Measurements from ENCODE around the gene LYRM4.

The LYRM4 gene

GRCh38 chr6:5238336-5238735 lies 22.4 kb downstream of the LYRM4 start:
- H3K4me2 ChIP-seq (ENCODE audit: low read length): no peak overlapping the region

GRCh38 chr6:5237805-5238204 lies 22.9 kb downstream of the LYRM4 start:
- Histone ChIP-seq H3K36me3 (ENCODE audit: control insufficient read depth in 1 of 2, insufficient read depth in 2 of 2, low read length in 2 of 2) (no peaks in the 10 kb centered on the region), H3K4me3 (ENCODE audit: low read depth, low read length) (no peak overlapping the region), H3K79me2 (ENCODE audit: control insufficient read depth, insufficient read depth, low read length, poor library complexity) (no peaks in the 10 kb centered on the region), H3K4me2 (ENCODE audit: low read length) (no peak overlapping the region), H2BK120ac (ENCODE audit: insufficient read depth, low read length, poor library complexity) (no peak overlapping the region), H3K18ac (ENCODE audit: low read length) (no peak overlapping the region), H3K79me1 (ENCODE audit: low read length) (no peaks in the 10 kb centered on the region), H3K27ac (ENCODE audit: low read depth, low read length) (no peak overlapping the region), H4K91ac (ENCODE audit: low read depth, low read length) (no peak overlapping the region), H3K27me3 (ENCODE audit: insufficient read depth, low read length) (no peaks in the 10 kb centered on the region), H2BK12ac (ENCODE audit: low read length) (no peak overlapping the region), H2BK5ac (ENCODE audit: low read depth, low read length, poor library complexity) (no peak overlapping the region), H3K9me3 (ENCODE audit: insufficient read depth, low read depth, low read length) (no peaks in the 10 kb centered on the region), H4K8ac (ENCODE audit: low read depth, low read length) (no peak overlapping the region), H3K9ac (ENCODE audit: low read length) (no peak overlapping the region), H3K14ac (ENCODE audit: low read length) (no peak overlapping the region), H3K4me1 (ENCODE audit: control insufficient read depth in 1 of 2, insufficient read depth in 2 of 2, low read length in 2 of 2) (no peaks in the 10 kb centered on the region), H4K12ac (ENCODE audit: low read depth, low read length) (no peak overlapping the region), H2AFZ (ENCODE audit: insufficient read depth, low read length, poor library complexity) (no peak overlapping the region), H3K4ac (ENCODE audit: low read depth, low read length) (no peak overlapping the region), H3K23ac (ENCODE audit: low read length) (no peak overlapping the region), H2AK5ac (ENCODE audit: low read length) (no peak overlapping the region)
- WGBS (ENCODE audit: extremely low coverage, insufficient coverage, insufficient read length): no CpG with 5 or more reads among the region's 4 CpGs
- no peak for DNase-seq

More at GRCh38 chr6:5238336-5238735, 22.4 kb downstream of the LYRM4 start:
- Histone ChIP-seq H4K12ac (ENCODE audit: low read depth, low read length) (no peak overlapping the region), H2AFZ (ENCODE audit: insufficient read depth, low read length, poor library complexity) (no peak overlapping the region), H3K79me1 (ENCODE audit: low read length) (no peaks in the 10 kb centered on the region), H2BK120ac (ENCODE audit: insufficient read depth, low read length, poor library complexity) (no peak overlapping the region), H3K27ac (ENCODE audit: low read depth, low read length) (no peak overlapping the region), H3K27me3 (ENCODE audit: insufficient read depth, low read length) (no peaks in the 10 kb centered on the region), H4K91ac (ENCODE audit: low read depth, low read length) (no peak overlapping the region), H2BK12ac (ENCODE audit: low read length) (no peak overlapping the region), H3K18ac (ENCODE audit: low read length) (no peak overlapping the region), H3K4me1 (ENCODE audit: control insufficient read depth in 1 of 2, insufficient read depth in 2 of 2, low read length in 2 of 2) (no peaks in the 10 kb centered on the region), H3K36me3 (ENCODE audit: control insufficient read depth in 1 of 2, insufficient read depth in 2 of 2, low read length in 2 of 2) (peaks cover 0 to 2% of the 10 kb centered on the region in 2 experiments), H3K14ac (ENCODE audit: low read length) (no peak overlapping the region), H3K9me3 (ENCODE audit: insufficient read depth, low read depth, low read length) (no peaks in the 10 kb centered on the region), H3K9ac (ENCODE audit: low read length) (no peak overlapping the region), H2AK5ac (ENCODE audit: low read length) (no peak overlapping the region), H3K23ac (ENCODE audit: low read length) (no peak overlapping the region), H3K4ac (ENCODE audit: low read depth, low read length) (no peak overlapping the region), H3K79me2 (ENCODE audit: control insufficient read depth, insufficient read depth, low read length, poor library complexity) (no peaks in the 10 kb centered on the region), H3K4me3 (ENCODE audit: low read depth, low read length) (no peak overlapping the region), H2BK5ac (ENCODE audit: low read depth, low read length, poor library complexity) (no peak overlapping the region), H4K8ac (ENCODE audit: low read depth, low read length) (no peak overlapping the region)
- no peak for DNase-seq
- no CpG with 5 or more reads among the region's 1 CpG for WGBS (ENCODE audit: extremely low coverage, insufficient coverage, insufficient read length)

DNA sequence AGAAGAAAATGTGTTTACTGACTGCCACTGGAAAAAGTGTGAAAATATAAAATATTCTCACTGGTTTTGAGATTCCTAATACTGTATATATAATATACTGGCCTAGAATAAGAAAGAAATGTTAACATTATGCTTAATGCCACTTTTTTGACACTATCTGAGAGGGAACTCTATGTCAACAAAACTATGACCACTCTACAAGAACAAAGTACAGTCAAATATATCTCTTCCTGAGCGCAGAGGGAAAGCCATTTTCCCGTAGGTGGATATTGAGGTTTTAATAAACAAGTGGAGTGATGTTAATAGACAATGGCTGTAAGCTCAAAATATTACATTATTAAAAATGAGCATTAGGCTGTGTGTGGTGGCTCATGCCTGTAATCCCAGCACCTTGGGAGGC lies 24.9 kb downstream of the LYRM4 start:
- WGBS (ENCODE audit: extremely low coverage, insufficient coverage, insufficient read length): no CpG with 5 or more reads among the region's 2 CpGs
- Histone ChIP-seq H3K18ac (ENCODE audit: low read length) (no peak overlapping the region), H2BK120ac (ENCODE audit: insufficient read depth, low read length, poor library complexity) (no peak overlapping the region), H3K36me3 (ENCODE audit: control insufficient read depth in 1 of 2, insufficient read depth in 2 of 2, low read length in 2 of 2) (no peaks in the 10 kb centered on the region), H2BK5ac (ENCODE audit: low read depth, low read length, poor library complexity) (no peak overlapping the region), H3K9ac (ENCODE audit: low read length) (no peak overlapping the region), H3K79me2 (ENCODE audit: control insufficient read depth, insufficient read depth, low read length, poor library complexity) (no peaks in the 10 kb centered on the region), H2AK5ac (ENCODE audit: low read length) (no peak overlapping the region), H3K27ac (ENCODE audit: low read depth, low read length) (no peak overlapping the region), H3K4me1 (ENCODE audit: control insufficient read depth in 1 of 2, insufficient read depth in 2 of 2, low read length in 2 of 2) (no peaks in the 10 kb centered on the region), H3K4ac (ENCODE audit: low read depth, low read length) (no peak overlapping the region), H3K4me2 (ENCODE audit: low read length) (no peak overlapping the region), H4K8ac (ENCODE audit: low read depth, low read length) (no peak overlapping the region), H3K79me1 (ENCODE audit: low read length) (no peaks in the 10 kb centered on the region), H3K9me3 (ENCODE audit: insufficient read depth, low read depth, low read length) (no peaks in the 10 kb centered on the region), H4K91ac (ENCODE audit: low read depth, low read length) (no peak overlapping the region), H2BK12ac (ENCODE audit: low read length) (no peak overlapping the region), H3K4me3 (ENCODE audit: low read depth, low read length) (no peak overlapping the region), H2AFZ (ENCODE audit: insufficient read depth, low read length, poor library complexity) (no peak overlapping the region), H3K23ac (ENCODE audit: low read length) (no peak overlapping the region), H3K14ac (ENCODE audit: low read length) (no peak overlapping the region), H3K27me3 (ENCODE audit: insufficient read depth, low read length) (no peaks in the 10 kb centered on the region), H4K12ac (ENCODE audit: low read depth, low read length) (no peak overlapping the region)
- DNase-seq: no peak

- Histone ChIP-seq H3K14ac (ENCODE audit: low read length) (no peak overlapping the region), H3K79me1 (ENCODE audit: low read length) (no peaks in the 10 kb centered on the region), H2AFZ (ENCODE audit: insufficient read depth, low read length, poor library complexity) (no peak overlapping the region), H3K36me3 (ENCODE audit: control insufficient read depth in 1 of 2, insufficient read depth in 2 of 2, low read length in 2 of 2) (peaks cover 0 to 1% of the 10 kb centered on the region in 2 experiments), H3K4me1 (ENCODE audit: control insufficient read depth in 1 of 2, insufficient read depth in 2 of 2, low read length in 2 of 2) (no peaks in the 10 kb centered on the region), H3K9ac (ENCODE audit: low read length) (no peak overlapping the region), H3K79me2 (ENCODE audit: control insufficient read depth, insufficient read depth, low read length, poor library complexity) (no peaks in the 10 kb centered on the region), H3K4me3 (ENCODE audit: low read depth, low read length) (no peak overlapping the region), H2BK5ac (ENCODE audit: low read depth, low read length, poor library complexity) (no peak overlapping the region), H4K12ac (ENCODE audit: low read depth, low read length) (no peak overlapping the region), H3K23ac (ENCODE audit: low read length) (no peak overlapping the region), H4K91ac (ENCODE audit: low read depth, low read length) (no peak overlapping the region), H3K4me2 (ENCODE audit: low read length) (no peak overlapping the region), H4K8ac (ENCODE audit: low read depth, low read length) (no peak overlapping the region), H3K27me3 (ENCODE audit: insufficient read depth, low read length) (no peaks in the 10 kb centered on the region), H3K9me3 (ENCODE audit: insufficient read depth, low read depth, low read length) (no peaks in the 10 kb centered on the region), H3K18ac (ENCODE audit: low read length) (no peak overlapping the region), H3K27ac (ENCODE audit: low read depth, low read length) (no peak overlapping the region), H2BK12ac (ENCODE audit: low read length) (no peak overlapping the region), H2BK120ac (ENCODE audit: insufficient read depth, low read length, poor library complexity) (no peak overlapping the region), H3K4ac (ENCODE audit: low read depth, low read length) (no peak overlapping the region), H2AK5ac (ENCODE audit: low read length) (no peak overlapping the region)
- DNase-seq: no peak
- no CpG with 5 or more reads among the region's 6 CpGs for WGBS (ENCODE audit: extremely low coverage, insufficient coverage, insufficient read length)
These were observed 25.9 kb downstream of the LYRM4 start for GRCh38 chr6:5234874-5235273.

All from trophoblast cell (in vitro differentiated cells and primary cell).